ENCODE results near the gene RETN.

GRCh38 chr19:7624810-7625209 is 44.0 kb upstream of the RETN start:
- TF ChIP-seq CTCF (IDR thresholded peaks at IDR 0.05; ENCODE audit: insufficient read depth, low read depth, low read length) (no peak), EZH2 (IDR thresholded peaks at IDR 0.05; ENCODE audit: insufficient read depth, low read length) (no peak)
